PC-9 (cell line): Measurements from ENCODE around the gene CHRM1. TPM values are rescaled to one million over a fixed set of nuclear protein-coding genes. Genes with fewer than 3 reads are reported as not detected.

Experiments
- BruUV-seq: library from RNA; stranded (reverse); fragments of 400-500 nt; replicated peaks from 2 replicates; lab custom pipeline; 2021; lab: Mats Ljungman, UMichigan
- CTCF ChIA-PET: fragments of 300-600 bp; sonication (Branson Sonifier 250); formaldehyde crosslinking; loops from one replicate; lab custom pipeline; 2022; ENCODE audit warnings: antibody characterized with exemption; lab: Charles Lee
- POLR2A ChIA-PET: fragments of 300-600 bp; sonication (Branson Sonifier 250); formaldehyde crosslinking; loops from one replicate; lab custom pipeline; 2022; ENCODE audit warnings: antibody characterized with exemption; ENCODE audit not compliant: unreplicated experiment; lab: Charles Lee
- DNase-seq, 2 experiments: peaks; one replicate each; pipeline versions ENCODE4 v3.0.0 to v3.0.0-alpha.2; 2015 to 2022; ENCODE audit warnings: mixed read lengths in 1 of 2
- H2AFZ ChIP-seq: fragments of 200-600 bp; sonication (generic); 2 replicates; pipeline ENCODE4 v1.8.1; 2017; ENCODE audit warnings: antibody characterized with exemption
- H3F3A ChIP-seq: fragments of 200-600 bp; sonication (generic); 2 replicates; pipeline ENCODE4 v1.8.1; 2017; ENCODE audit warnings: antibody characterized with exemption, mild to moderate bottlenecking, low read depth; ENCODE audit not compliant: insufficient read depth
- H3K27ac ChIP-seq: fragments of 200-600 bp; sonication (generic); 2 replicates; pipeline ENCODE4 v1.6.1; 2016; ENCODE audit warnings: mixed run types
- H3K27me3 ChIP-seq: fragments of 200-600 bp; sonication (generic); 2 replicates; pipeline ENCODE4 v1.6.1; 2016; ENCODE audit warnings: low read depth, mixed run types; ENCODE audit not compliant: insufficient read depth
- H3K36me3 ChIP-seq: fragments of 200-600 bp; sonication (generic); 2 replicates; pipeline ENCODE4 v1.6.1; 2016; ENCODE audit warnings: low read depth, mixed run types
- H3K4me1 ChIP-seq: fragments of 200-600 bp; sonication (generic); replicated peaks from 2 replicates; pipeline ENCODE4 v1.6.1; 2016; ENCODE audit warnings: mixed run types; ENCODE audit not compliant: insufficient read depth
- H3K4me2 ChIP-seq: fragments of 200-600 bp; sonication (generic); 2 replicates; pipeline ENCODE4 v1.6.1; 2017; ENCODE audit warnings: mixed run types
- H3K4me3 ChIP-seq: fragments of 200-600 bp; sonication (generic); 2 replicates; pipeline ENCODE4 v1.6.1; 2016; ENCODE audit warnings: mixed run types
- H3K79me2 ChIP-seq: fragments of 200-600 bp; sonication (generic); 2 replicates; pipeline ENCODE4 v1.6.1; 2017; ENCODE audit warnings: low read depth, mixed run types
- H3K9me2 ChIP-seq: fragments of 200-600 bp; sonication (generic); 2 replicates; pipeline ENCODE4 v1.8.1; 2017; ENCODE audit warnings: mild to moderate bottlenecking; ENCODE audit not compliant: insufficient read depth
- H3K9me3 ChIP-seq: fragments of 200-600 bp; sonication (generic); 2 replicates; pipeline ENCODE4 v1.8.1; 2016; ENCODE audit warnings: low read depth; ENCODE audit not compliant: insufficient read depth
- H4K20me1 ChIP-seq: fragments of 200-600 bp; sonication (generic); 2 replicates; pipeline ENCODE4 v1.8.1; 2017; ENCODE audit not compliant: insufficient read depth
- EZH2 ChIP-seq: fragments of 200-600 bp; sonication (generic); IDR thresholded peaks from 2 replicates; pipeline ENCODE4 v1.8.0; 2017; ENCODE audit warnings: antibody characterized with exemption, low read depth
- intact Hi-C: fragments of 100-400 bp; cut with micrococcal nuclease; formaldehyde crosslinking; loops from one replicate; pipeline ENCODE4 v1.10.0; 2022; ENCODE audit not compliant: unreplicated experiment
- total RNA-seq: library from RNA; stranded (reverse); gene quantifications from 2 replicates; pipeline ENCODE4 v1.2.3, GENCODE V29; 2021
- TF ChIP-seq, protein P1 (sequence below): fragments of 200-600 bp; sonication (generic); conservative IDR thresholded peaks from 2 replicates; pipeline ENCODE4 v1.6.1; 2017; ENCODE audit warnings: mixed run types, antibody characterized with exemption, mild to moderate bottlenecking, moderate library complexity

The CHRM1 gene
- total RNA-seq, 1 experiment from 2014 or later: not detected

GRCh38 chr11:62892077-62892922 is 28.9 kb downstream of the CHRM1 start:
- no peaks in the 10 kb centered on the region for H3K9me2 ChIP-seq
- peaks cover 1% of the 10 kb centered on the region; the same call in 1 of the 2 replicates for H3K79me2 ChIP-seq
- no peak overlapping the region for H3K4me2 ChIP-seq
- H4K20me1 ChIP-seq: peaks cover 38% of the 10 kb centered on the region
- DNase-seq: peak in 1 of 2 experiments; percentile 50
- ChIA-PET POLR2A (interaction anchor here (0.6 to 0.7 kb wide), 3 partner anchors 53 to 345 kb away, joined by 3 to 6 read pairs (median 4); partner anchors contain the start of gene WDR74), CTCF (no interaction called here)
- no peak overlapping the region for H3K27ac ChIP-seq
- H3K27me3 ChIP-seq: peaks cover 5% of the 10 kb centered on the region
- H2AFZ ChIP-seq: no peak overlapping the region
- H3K4me1 ChIP-seq: no peaks in the 10 kb centered on the region
- no peak overlapping the region for H3K4me3 ChIP-seq
- BruUV-seq: no TSS peak
- H3F3A ChIP-seq: peaks cover 53% of the 10 kb centered on the region
- TF ChIP-seq, protein P1, sequence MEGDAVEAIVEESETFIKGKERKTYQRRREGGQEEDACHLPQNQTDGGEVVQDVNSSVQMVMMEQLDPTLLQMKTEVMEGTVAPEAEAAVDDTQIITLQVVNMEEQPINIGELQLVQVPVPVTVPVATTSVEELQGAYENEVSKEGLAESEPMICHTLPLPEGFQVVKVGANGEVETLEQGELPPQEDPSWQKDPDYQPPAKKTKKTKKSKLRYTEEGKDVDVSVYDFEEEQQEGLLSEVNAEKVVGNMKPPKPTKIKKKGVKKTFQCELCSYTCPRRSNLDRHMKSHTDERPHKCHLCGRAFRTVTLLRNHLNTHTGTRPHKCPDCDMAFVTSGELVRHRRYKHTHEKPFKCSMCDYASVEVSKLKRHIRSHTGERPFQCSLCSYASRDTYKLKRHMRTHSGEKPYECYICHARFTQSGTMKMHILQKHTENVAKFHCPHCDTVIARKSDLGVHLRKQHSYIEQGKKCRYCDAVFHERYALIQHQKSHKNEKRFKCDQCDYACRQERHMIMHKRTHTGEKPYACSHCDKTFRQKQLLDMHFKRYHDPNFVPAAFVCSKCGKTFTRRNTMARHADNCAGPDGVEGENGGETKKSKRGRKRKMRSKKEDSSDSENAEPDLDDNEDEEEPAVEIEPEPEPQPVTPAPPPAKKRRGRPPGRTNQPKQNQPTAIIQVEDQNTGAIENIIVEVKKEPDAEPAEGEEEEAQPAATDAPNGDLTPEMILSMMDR: no peak
- TF ChIP-seq EZH2: no peak
- intact Hi-C loops: no loop called here
- peaks cover 17% of the 10 kb centered on the region for H3K36me3 ChIP-seq
- no peaks in the 10 kb centered on the region for H3K9me3 ChIP-seq

DNA sequence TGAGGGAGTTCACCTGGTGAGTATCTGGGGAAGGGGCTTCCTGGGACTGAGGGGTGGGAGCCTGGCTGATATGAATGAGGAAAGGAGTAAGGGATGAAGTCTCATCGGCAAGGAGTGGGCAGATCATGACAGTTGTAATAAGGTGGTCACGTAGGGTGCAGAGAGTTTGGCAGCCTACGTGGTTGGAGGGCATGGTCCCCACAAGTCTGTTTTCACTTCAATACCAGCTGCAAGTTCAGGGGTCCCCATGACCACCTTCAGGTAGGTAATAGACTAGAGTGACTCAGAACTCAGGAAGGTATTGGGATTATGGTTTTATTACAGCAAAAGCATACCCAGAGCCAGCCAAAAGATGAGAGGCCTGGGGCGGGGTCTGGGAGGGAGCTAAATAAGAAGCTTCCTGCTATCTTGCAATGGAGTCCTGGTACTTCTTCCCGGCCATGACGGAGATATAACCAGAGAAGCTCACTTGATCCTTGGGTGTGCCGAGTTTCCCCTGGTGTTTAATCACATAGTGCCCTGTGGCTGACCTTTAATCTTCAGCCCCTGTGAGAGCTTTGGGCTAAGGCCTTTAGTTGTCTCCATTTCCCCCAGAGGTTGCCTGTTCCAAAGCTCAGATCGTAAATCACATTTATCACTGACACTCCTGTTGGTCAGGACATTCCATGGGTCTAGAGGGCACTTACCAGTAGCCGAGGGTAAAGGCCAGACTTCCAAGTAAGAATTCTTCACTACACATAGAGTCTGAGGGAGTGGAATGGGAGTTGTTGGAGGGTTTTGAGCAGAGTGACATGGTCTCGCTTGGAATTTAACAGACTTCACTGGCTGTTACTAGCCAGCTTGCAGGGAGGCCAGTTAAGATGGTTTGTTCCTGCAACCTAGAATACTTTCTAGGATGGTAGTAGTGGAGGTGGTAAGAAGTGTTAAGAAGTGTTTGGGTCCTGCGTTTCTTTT is 31.4 kb downstream of the CHRM1 start:
- peaks cover 15% of the 10 kb centered on the region; the same call in 1 of the 2 replicates for H3K4me1 ChIP-seq
- no peaks in the 10 kb centered on the region for H3K27me3 ChIP-seq
- POLR2A ChIA-PET: interaction anchor here (0.5 to 0.6 kb wide), 4 partner anchors 8 to 1641 kb away, joined by 3 to 34 read pairs (median 4); partner anchors contain the start of gene ZBTB3
- H3K36me3 ChIP-seq: peaks cover 41% of the 10 kb centered on the region
- DNase-seq: peak in 1 of 2 experiments; percentile 61
- peaks cover 64% of the 10 kb centered on the region for H4K20me1 ChIP-seq
- H2AFZ ChIP-seq: no peak overlapping the region
- TF ChIP-seq, protein P1: no peak
- no peak for TF ChIP-seq EZH2
- peaks cover 26% of the 10 kb centered on the region for H3K79me2 ChIP-seq
- peak overlapping the region; percentile 27 for H3K27ac ChIP-seq
- no peak overlapping the region for H3K4me2 ChIP-seq
- H3K9me2 ChIP-seq: no peaks in the 10 kb centered on the region
- no TSS peak for BruUV-seq
- H3K9me3 ChIP-seq: no peaks in the 10 kb centered on the region
- CTCF ChIA-PET: no interaction called here
- no peak overlapping the region for H3K4me3 ChIP-seq
- intact Hi-C loops: no loop called here
- H3F3A ChIP-seq: peaks cover 79% of the 10 kb centered on the region

GRCh38 chr11:62889126-62889483 is 32.1 kb downstream of the CHRM1 start:
- intact Hi-C loops: no loop called here
- no peak overlapping the region for H3K4me2 ChIP-seq
- H3K9me2 ChIP-seq: no peaks in the 10 kb centered on the region
- ChIA-PET CTCF (interaction anchor here (0.6 kb wide), 1 partner anchor 497 kb away, joined by 13 read pairs; no protein-coding TSS in a partner anchor), POLR2A (no interaction called here)
- H3K9me3 ChIP-seq: no peaks in the 10 kb centered on the region
- no TSS peak for BruUV-seq
- peaks cover 32% of the 10 kb centered on the region for H3K79me2 ChIP-seq
- H3K4me3 ChIP-seq: no peak overlapping the region
- DNase-seq: no peak
- H2AFZ ChIP-seq: no peak overlapping the region
- H3K4me1 ChIP-seq: peaks cover 21% of the 10 kb centered on the region
- TF ChIP-seq EZH2: no peak
- TF ChIP-seq, protein P1: no peak
- peaks cover 70% of the 10 kb centered on the region for H4K20me1 ChIP-seq
- peak overlapping the region; percentile 27 for H3K27ac ChIP-seq
- H3K27me3 ChIP-seq: no peaks in the 10 kb centered on the region
- peaks cover 46% of the 10 kb centered on the region for H3K36me3 ChIP-seq
- H3F3A ChIP-seq: peaks cover 85% of the 10 kb centered on the region
